Keratinocyte (primary cell): ENCODE results near the gene ZACN. TPM values are rescaled to one million over a fixed set of nuclear protein-coding genes. Genes with fewer than 3 reads are reported as not detected.

ENCODE experiments used
- DNase-seq: peaks from one replicate; pipeline ENCODE4 v3.0.0-alpha.2; 2011; ENCODE audit warnings: low read depth, missing footprints, low spot score
- FAIRE-seq: peaks from 2 replicates; lab custom pipeline; 2011; peaks lifted over from hg19 to GRCh38; lab: Jason Lieb, UNC
- H2AFZ ChIP-seq: 2 replicates; pipeline ENCODE4 v1.6.0; 2012; ENCODE audit warnings: low read length, control low read depth, inconsistent platforms; ENCODE audit not compliant: control insufficient read depth
- H3K27ac ChIP-seq: 2 replicates; pipeline ENCODE4 v1.5.1; 2011; ENCODE audit warnings: low read length; ENCODE audit not compliant: control insufficient read depth, insufficient read depth
- H3K27me3 ChIP-seq: 3 replicates; pipeline ENCODE4 v1.6.0; 2011; ENCODE audit warnings: low read length; ENCODE audit not compliant: control insufficient read depth, insufficient read depth; ENCODE audit errors: extremely low read depth
- H3K36me3 ChIP-seq, 2 experiments: 2 replicates in 1 of 2; 3 replicates in 1 of 2; pipeline ENCODE4 v1.5.1; 2011; ENCODE audit warnings: low read length in 2 of 2, mild to moderate bottlenecking in 1 of 2; ENCODE audit not compliant: control insufficient read depth in 2 of 2, insufficient read depth in 2 of 2; ENCODE audit errors: extremely low read depth in 1 of 2
- H3K4me1 ChIP-seq: 3 replicates; pipeline ENCODE4 v1.5.1; 2011; ENCODE audit warnings: low read length; ENCODE audit not compliant: control insufficient read depth, insufficient read depth; ENCODE audit errors: extremely low read depth
- H3K4me2 ChIP-seq: 3 replicates; pipeline ENCODE4 v1.6.0; 2011; ENCODE audit warnings: low read depth, low read length; ENCODE audit not compliant: control insufficient read depth, insufficient read depth; ENCODE audit errors: extremely low read depth
- H3K4me3 ChIP-seq, 3 experiments: fragments of 200-600 bp in 1 of 3; sonication (generic) in 1 of 3; 2 replicates in 2 of 3; 3 replicates in 1 of 3; pipeline ENCODE4 v1.5.1; 2011 to 2016; ENCODE audit warnings: low read length in 3 of 3, mild to moderate bottlenecking in 3 of 3, control low read depth in 2 of 3, inconsistent platforms in 1 of 3, low read depth in 1 of 3, mixed read lengths in 1 of 3, mixed run types in 1 of 3, moderate library complexity in 1 of 3; ENCODE audit not compliant: control insufficient read depth in 2 of 3, insufficient read depth in 2 of 3; ENCODE audit errors: extremely low read depth in 1 of 3
- H3K79me2 ChIP-seq: 2 replicates; pipeline ENCODE4 v1.6.0; 2012; ENCODE audit warnings: low read length; ENCODE audit not compliant: control insufficient read depth, insufficient read depth
- H3K9ac ChIP-seq: 3 replicates; pipeline ENCODE4 v1.6.0; 2011; ENCODE audit warnings: low read length; ENCODE audit not compliant: control insufficient read depth, insufficient read depth; ENCODE audit errors: extremely low read depth
- H3K9me1 ChIP-seq: 3 replicates; pipeline ENCODE4 v1.6.0; 2011; ENCODE audit warnings: low read length; ENCODE audit not compliant: control insufficient read depth, insufficient read depth; ENCODE audit errors: extremely low read depth
- H3K9me3 ChIP-seq: 2 replicates; pipeline ENCODE4 v1.5.1; 2012; ENCODE audit warnings: low read depth, low read length; ENCODE audit not compliant: control insufficient read depth
- H4K20me1 ChIP-seq: 3 replicates; pipeline ENCODE4 v1.6.0; 2011; ENCODE audit warnings: low read length; ENCODE audit not compliant: control insufficient read depth, insufficient read depth; ENCODE audit errors: extremely low read depth
- EZH2 ChIP-seq: IDR thresholded peaks from one replicate; pipeline ENCODE4 v1.6.1; 2012; ENCODE audit warnings: inconsistent platforms, mild to moderate bottlenecking, low read length, moderate library complexity
- dilution Hi-C: fragments of 300-500 bp; cut with MboI; formaldehyde crosslinking; loops from one replicate; pipeline ENCODE4 v1.7.0; 2020; ENCODE audit warnings: low sequenced_read_pairs; ENCODE audit not compliant: extremely low pct_ligation_motif_present
- polyA minus RNA-seq, 3 experiments: library from RNA; depleted of rRNA, polyadenylated mRNA; stranded (reverse); fragments of >200 nt; gene quantifications; 1 replicate in 1 of 3; 2 replicates in 1 of 3; 3 replicates in 1 of 3; pipeline ENCODE4 v1.2.3, GENCODE V29; 2011
- polyA plus RNA-seq, 5 experiments: library from polyadenylated mRNA; depleted of rRNA in 3 of 5; stranded (reverse) in 3 of 5; stranded (forward) in 1 of 5; unstranded in 1 of 5; fragments of >200 nt; gene quantifications; 1 replicate in 1 of 5; 2 replicates in 3 of 5; 3 replicates in 1 of 5; pipeline versions ENCODE4 v1.2.1 to v1.2.3, GENCODE V29; 2011 to 2012; ENCODE audit warnings: missing spikeins in 2 of 5, low read depth in 1 of 5, low replicate concordance in 1 of 5
- TF ChIP-seq, protein P1 (sequence below), 3 experiments: IDR thresholded peaks in 1 of 3; conservative IDR thresholded peaks in 1 of 3; optimal IDR thresholded peaks in 1 of 3; 2 replicates in 2 of 3; 3 replicates in 1 of 3; pipeline versions ENCODE3 to v1.5.1; 2011; ENCODE audit warnings: low read length in 3 of 3, mild to moderate bottlenecking in 3 of 3, moderate library complexity in 2 of 3, control low read depth in 1 of 3, inconsistent platforms in 1 of 3; ENCODE audit not compliant: insufficient read depth in 2 of 3; ENCODE audit errors: extremely low read depth in 1 of 3

Gene ZACN
- not detected in 3 replicates for polyA plus RNA-seq
- not detected for polyA plus RNA-seq (2011; ENCODE audit: low read depth)
- not detected in 2 replicates for polyA plus RNA-seq (2011; cell fraction: cytosol; rRNA removed)
- polyA plus RNA-seq (2011; cell fraction: nucleus; rRNA removed): not detected in 2 replicates
- polyA plus RNA-seq (2012; ENCODE audit: low replicate concordance): 4.9 and 9.5 TPM in 2 replicates
- not detected in 3 replicates for polyA minus RNA-seq
- polyA minus RNA-seq (2011; cell fraction: cytosol; rRNA and poly(A)+ RNA removed): not detected
- not detected in 2 replicates for polyA minus RNA-seq (2011; cell fraction: nucleus; rRNA and poly(A)+ RNA removed)

DNA sequence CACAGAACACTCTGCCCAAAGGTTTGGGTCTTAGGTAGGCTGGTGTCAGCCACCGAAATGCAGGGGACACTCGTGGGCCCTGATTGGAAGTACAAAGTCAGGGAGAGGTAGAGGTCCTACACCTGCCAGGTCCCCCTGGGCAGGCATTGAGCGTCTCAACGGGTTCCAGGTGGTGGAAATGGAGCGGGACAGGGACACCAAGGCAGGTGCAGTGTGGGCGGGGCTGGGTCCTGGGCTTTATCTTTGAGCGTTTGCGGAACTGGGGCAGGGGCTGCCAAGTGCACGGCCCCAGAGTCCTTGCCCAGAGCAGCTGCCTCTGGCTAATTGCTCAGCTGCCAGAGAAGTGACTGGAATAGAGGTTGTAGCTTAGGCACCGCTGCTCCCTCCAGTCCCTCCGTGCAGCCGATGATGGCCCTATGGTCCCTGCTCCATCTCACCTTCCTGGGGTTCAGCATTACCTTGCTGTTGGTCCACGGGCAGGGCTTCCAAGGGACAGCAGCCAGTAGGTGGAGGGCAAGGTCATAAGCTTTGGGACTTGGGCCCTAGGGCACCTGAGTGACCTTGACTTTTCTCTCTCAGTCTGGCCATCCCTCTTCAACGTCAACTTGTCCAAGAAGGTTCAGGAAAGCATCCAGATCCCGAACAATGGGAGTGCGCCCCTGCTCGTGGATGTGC, at the start of gene ZACN:
Gene ZACN, plus strand, starts transcription at position 323 of the 675 bp plus-strand sequence. Its CDS starts 83 bp downstream, at position 406.
- Histone ChIP-seq H3K4me3 (no peak within 1 kb of the TSS), H3K9me1 (no peaks in the 10 kb centered on the region), H3K4me2 (no peak within 1 kb of the TSS), H3K9me3 (no peaks in the 10 kb centered on the region), H3K27me3 (peaks cover 67% of the 10 kb centered on the region), H3K9ac (no peak within 1 kb of the TSS), H3K36me3 (peaks cover 5 to 9% of the 10 kb centered on the region in 2 experiments), H2AFZ (no peak within 1 kb of the TSS), H3K79me2 (no peaks in the 10 kb centered on the region), H3K4me1 (peaks cover 7% of the 10 kb centered on the region), H4K20me1 (no peaks in the 10 kb centered on the region), H3K27ac (no peak within 1 kb of the TSS)
- dilution Hi-C loops: no loop called here
- FAIRE-seq: no peak
- TF ChIP-seq EZH2: no peak
- TF ChIP-seq, protein P1, sequence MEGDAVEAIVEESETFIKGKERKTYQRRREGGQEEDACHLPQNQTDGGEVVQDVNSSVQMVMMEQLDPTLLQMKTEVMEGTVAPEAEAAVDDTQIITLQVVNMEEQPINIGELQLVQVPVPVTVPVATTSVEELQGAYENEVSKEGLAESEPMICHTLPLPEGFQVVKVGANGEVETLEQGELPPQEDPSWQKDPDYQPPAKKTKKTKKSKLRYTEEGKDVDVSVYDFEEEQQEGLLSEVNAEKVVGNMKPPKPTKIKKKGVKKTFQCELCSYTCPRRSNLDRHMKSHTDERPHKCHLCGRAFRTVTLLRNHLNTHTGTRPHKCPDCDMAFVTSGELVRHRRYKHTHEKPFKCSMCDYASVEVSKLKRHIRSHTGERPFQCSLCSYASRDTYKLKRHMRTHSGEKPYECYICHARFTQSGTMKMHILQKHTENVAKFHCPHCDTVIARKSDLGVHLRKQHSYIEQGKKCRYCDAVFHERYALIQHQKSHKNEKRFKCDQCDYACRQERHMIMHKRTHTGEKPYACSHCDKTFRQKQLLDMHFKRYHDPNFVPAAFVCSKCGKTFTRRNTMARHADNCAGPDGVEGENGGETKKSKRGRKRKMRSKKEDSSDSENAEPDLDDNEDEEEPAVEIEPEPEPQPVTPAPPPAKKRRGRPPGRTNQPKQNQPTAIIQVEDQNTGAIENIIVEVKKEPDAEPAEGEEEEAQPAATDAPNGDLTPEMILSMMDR (optimal IDR thresholded peaks at IDR 0.05 in 1 of 3, IDR thresholded peaks at IDR 0.05 in 1 of 3, conservative IDR thresholded peaks at IDR 0.05 in 1 of 3; ENCODE audit: extremely low read depth in 1 of 3, insufficient read depth in 2 of 3, low read length in 3 of 3): no peak
- DNase-seq: no peak

DNA sequence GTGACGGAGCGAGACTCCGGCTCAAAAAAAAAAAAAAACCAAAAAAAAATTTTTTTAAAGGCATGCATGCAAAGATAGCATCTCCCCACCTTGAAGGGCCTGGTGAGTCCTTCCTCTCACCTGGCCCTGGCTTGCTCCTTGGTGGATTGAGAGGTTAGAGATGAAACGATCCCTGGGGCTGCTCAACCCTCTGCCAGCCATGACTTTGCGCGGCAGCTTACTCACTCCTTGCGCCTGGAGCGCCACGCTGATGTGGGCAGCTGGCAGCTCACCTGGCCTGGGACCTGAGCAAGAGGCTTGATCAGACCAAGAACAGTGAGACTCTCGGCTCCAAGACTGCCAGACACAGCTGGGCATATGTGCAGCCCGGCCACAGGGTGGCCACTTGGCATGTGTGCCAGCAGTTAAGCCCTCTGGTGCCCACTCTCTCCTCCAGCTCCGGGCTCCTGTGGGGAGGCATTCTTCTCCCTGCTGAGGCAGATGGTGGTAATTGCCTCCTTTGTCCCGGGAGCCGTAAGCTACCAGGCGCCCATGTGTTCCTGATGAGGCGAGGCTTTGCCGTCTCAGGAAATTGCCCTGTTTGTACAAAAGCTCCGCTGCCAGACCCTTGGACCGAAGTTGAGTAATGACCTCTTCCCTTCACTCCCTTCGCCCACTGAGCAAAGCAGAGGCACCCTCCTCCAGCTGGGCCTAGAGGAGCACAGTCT, 46.8 kb upstream of the ZACN start:
- H3K79me2 ChIP-seq: no peaks in the 10 kb centered on the region
- peaks cover 0 to 2% of the 10 kb centered on the region in 2 experiments for H3K36me3 ChIP-seq
- H3K4me2 ChIP-seq: no peak overlapping the region
- no peak overlapping the region for H3K4me3 ChIP-seq
- H3K9me3 ChIP-seq: no peaks in the 10 kb centered on the region
- H2AFZ ChIP-seq: no peak overlapping the region
- FAIRE-seq (no peak), DNase-seq (no peak)
- H3K9ac ChIP-seq: no peak overlapping the region
- H3K9me1 ChIP-seq: no peaks in the 10 kb centered on the region
- peaks cover 4% of the 10 kb centered on the region for H3K4me1 ChIP-seq
- dilution Hi-C loops: no loop called here
- no peak overlapping the region for H3K27ac ChIP-seq
- no peak for TF ChIP-seq EZH2
- TF ChIP-seq, protein P1 (optimal IDR thresholded peaks at IDR 0.05 in 1 of 3, IDR thresholded peaks at IDR 0.05 in 1 of 3, conservative IDR thresholded peaks at IDR 0.05 in 1 of 3; ENCODE audit: extremely low read depth in 1 of 3, insufficient read depth in 2 of 3, low read length in 3 of 3): peak in 1 of 3 experiments; percentile 14
- H4K20me1 ChIP-seq: no peaks in the 10 kb centered on the region
- H3K27me3 ChIP-seq: no peaks in the 10 kb centered on the region
